ENCODE data around the gene ARHGEF10L.

Gene ARHGEF10L

GRCh38 chr1:17676387-17677060 is 137.0 kb downstream of the ARHGEF10L start:
- DNase-seq (ENCODE audit: low spot score): no peak

GRCh38 chr1:17678011-17678410 is 138.5 kb downstream of the ARHGEF10L start:
- no peak for DNase-seq (ENCODE audit: low spot score)

- no peak for DNase-seq (ENCODE audit: low spot score)
These were observed 140.4 kb downstream of the ARHGEF10L start for GRCh38 chr1:17679856-17680255.

- DNase-seq (ENCODE audit: low spot score): no peak
These were observed 140.8 kb downstream of the ARHGEF10L start for GRCh38 chr1:17680308-17680707.

- no peak for DNase-seq (ENCODE audit: low spot score)
These were observed 142.9 kb downstream of the ARHGEF10L start for GRCh38 chr1:17682400-17682799.

- no peak for DNase-seq (ENCODE audit: low spot score)
These were observed 144.1 kb downstream of the ARHGEF10L start for GRCh38 chr1:17683598-17683997.

GRCh38 chr1:17684810-17685209 is 145.3 kb downstream of the ARHGEF10L start:
- no peak for DNase-seq (ENCODE audit: low spot score)

GRCh38 chr1:17686258-17686657 is 146.8 kb downstream of the ARHGEF10L start:
- DNase-seq (ENCODE audit: low spot score): no peak

- no peak for DNase-seq (ENCODE audit: low spot score)
These were observed 147.6 kb downstream of the ARHGEF10L start for GRCh38 chr1:17687145-17687544.

GRCh38 chr1:17688217-17688810 is 148.8 kb downstream of the ARHGEF10L start:
- no peak for DNase-seq (ENCODE audit: low spot score)

- DNase-seq (ENCODE audit: low spot score): no peak
These were observed 149.5 kb downstream of the ARHGEF10L start for GRCh38 chr1:17689011-17689410.

GRCh38 chr1:17690906-17691634 is 151.6 kb downstream of the ARHGEF10L start:
- DNase-seq (ENCODE audit: low spot score): no peak

GRCh38 chr1:17692645-17693044 is 153.1 kb downstream of the ARHGEF10L start:
- DNase-seq (ENCODE audit: low spot score): no peak

GRCh38 chr1:17696417-17697301 is 157.2 kb downstream of the ARHGEF10L start:
- DNase-seq (ENCODE audit: low spot score): peak; percentile 29

GRCh38 chr1:17697458-17697857 is 158.0 kb downstream of the ARHGEF10L start:
- DNase-seq (ENCODE audit: low spot score): no peak

- DNase-seq (ENCODE audit: low spot score): no peak
These were observed 160.1 kb downstream of the ARHGEF10L start for GRCh38 chr1:17699581-17699980.

GRCh38 chr1:17700945-17701810 is 161.7 kb downstream of the ARHGEF10L start:
- DNase-seq (ENCODE audit: low spot score): no peak

- no peak for DNase-seq (ENCODE audit: low spot score)
These were observed 164.7 kb downstream of the ARHGEF10L start for GRCh38 chr1:17704176-17704575.

GRCh38 chr1:17706445-17706844 is 166.9 kb downstream of the ARHGEF10L start:
- no peak for DNase-seq (ENCODE audit: low spot score)

GRCh38 chr1:17709981-17710380 is 170.5 kb downstream of the ARHGEF10L start:
- DNase-seq (ENCODE audit: low spot score): no peak

GRCh38 chr1:17710889-17711576 is 171.5 kb downstream of the ARHGEF10L start:
- DNase-seq (ENCODE audit: low spot score): no peak
